Measurements from ENCODE around the gene PRKAR1B.

- TF ChIP-seq YY1 (IDR thresholded peaks at IDR 0.05; ENCODE audit: insufficient read depth, insufficient read length): no peak
- no peak for TF ChIP-seq SUZ12 (IDR thresholded peaks at IDR 0.05; ENCODE audit: extremely low read depth, insufficient read depth, insufficient read length)
- TF ChIP-seq ZNF274 (IDR thresholded peaks at IDR 0.05; ENCODE audit: low read depth, low read length): no peak
Observed at GRCh38 chr7:659306-659847, 67.7 kb downstream of the PRKAR1B start.

Measured in NT2/D1 (cell line).